Adipocyte (in vitro differentiated cells): ENCODE measurements around the gene PITPNM3.
"Not testable (repeated sequence)": the region's sequence is repeated elsewhere in the genome, so short reads cannot be mapped to it uniquely, and the experiment has no call there.

Experiments
- DNase-seq: peaks from one replicate; pipeline ENCODE4 v3.0.0-alpha.2; 2015; ENCODE audit warnings: low read depth
- H3K27me3 ChIP-seq: replicated peaks from 2 replicates; pipeline ENCODE4 v1.7.0; 2013; ENCODE audit warnings: mild to moderate bottlenecking, low read length, moderate library complexity; ENCODE audit not compliant: control insufficient read depth, insufficient read depth
- H3K36me3 ChIP-seq: 2 replicates; pipeline ENCODE4 v1.7.0; 2013; ENCODE audit warnings: low read length, mild to moderate bottlenecking, moderate library complexity; ENCODE audit not compliant: control insufficient read depth, insufficient read depth, severe bottlenecking
- H3K4me1 ChIP-seq: 2 replicates; pipeline ENCODE4 v1.7.0; 2013; ENCODE audit warnings: mild to moderate bottlenecking, low read length, moderate library complexity; ENCODE audit not compliant: control insufficient read depth, insufficient read depth
- H3K4me3 ChIP-seq: 2 replicates; pipeline ENCODE4 v1.7.0; 2013; ENCODE audit warnings: mild to moderate bottlenecking, low read length, moderate library complexity
- H3K9ac ChIP-seq: 2 replicates; pipeline ENCODE4 v1.7.0; 2013; ENCODE audit warnings: mild to moderate bottlenecking, low read length, moderate library complexity
- H3K9me3 ChIP-seq: 2 replicates; pipeline ENCODE4 v1.7.0; 2013; ENCODE audit warnings: mild to moderate bottlenecking, low read length, moderate library complexity; ENCODE audit not compliant: control insufficient read depth

Gene PITPNM3

DNA sequence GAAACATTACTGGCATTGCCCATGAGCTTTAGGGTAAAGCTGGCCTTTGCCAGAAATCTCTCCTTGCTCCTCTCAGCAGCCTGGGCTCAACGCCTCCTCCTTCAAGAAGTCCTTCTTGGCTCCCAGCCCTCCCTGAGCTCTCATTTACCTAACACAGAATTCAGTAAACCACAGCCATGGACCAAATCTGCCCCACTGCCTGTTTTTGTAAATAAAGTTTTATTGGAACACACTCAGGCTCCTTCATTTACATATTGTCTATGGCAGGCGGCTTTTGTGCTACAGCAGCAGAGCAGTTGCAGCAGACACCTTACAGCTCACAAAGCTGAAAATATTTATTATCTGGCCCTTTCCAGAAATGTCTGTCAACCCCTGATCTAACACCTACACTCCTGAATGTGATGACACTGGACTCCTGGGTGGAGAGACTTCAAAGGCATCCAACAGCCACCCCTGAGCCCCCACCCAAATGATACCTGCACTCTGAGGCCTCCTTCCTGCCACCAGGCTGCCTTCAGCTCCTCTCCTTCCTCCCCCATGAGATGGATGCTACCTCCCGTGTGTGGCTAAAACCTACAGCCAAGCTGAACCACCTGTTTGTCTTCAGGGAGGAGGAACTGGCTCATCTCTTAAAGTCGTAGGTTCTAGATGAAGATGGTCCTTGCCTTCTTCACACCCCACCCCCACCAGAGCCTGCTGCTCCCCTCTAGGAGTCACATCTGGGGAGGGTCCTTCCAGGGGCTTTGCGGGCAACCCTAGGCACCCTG lies 70.5 kb downstream of the PITPNM3 start:
- no peak for DNase-seq
- Histone ChIP-seq H3K4me1 (peaks cover 16% of the 10 kb centered on the region), H3K36me3 (no peaks in the 10 kb centered on the region)

GRCh38 chr17:6483507-6483906 lies 72.8 kb downstream of the PITPNM3 start:
- H3K4me1 ChIP-seq, result peaks cover 16% of the 10 kb centered on the region
- no peak overlapping the region for H3K4me3 ChIP-seq
- H3K9me3 ChIP-seq, result no peaks in the 10 kb centered on the region
- no peak for DNase-seq
- H3K27me3 ChIP-seq, result peaks cover 34% of the 10 kb centered on the region
- no peak overlapping the region for H3K9ac ChIP-seq
- no peaks in the 10 kb centered on the region for H3K36me3 ChIP-seq

More for the DNA sequence above, 70.5 kb downstream of the PITPNM3 start:
- H3K4me3 ChIP-seq, result no peak overlapping the region
- H3K9me3 ChIP-seq, result no peaks in the 10 kb centered on the region
- H3K27me3 ChIP-seq, result peaks cover 19% of the 10 kb centered on the region
- H3K9ac ChIP-seq, result no peak overlapping the region

DNA sequence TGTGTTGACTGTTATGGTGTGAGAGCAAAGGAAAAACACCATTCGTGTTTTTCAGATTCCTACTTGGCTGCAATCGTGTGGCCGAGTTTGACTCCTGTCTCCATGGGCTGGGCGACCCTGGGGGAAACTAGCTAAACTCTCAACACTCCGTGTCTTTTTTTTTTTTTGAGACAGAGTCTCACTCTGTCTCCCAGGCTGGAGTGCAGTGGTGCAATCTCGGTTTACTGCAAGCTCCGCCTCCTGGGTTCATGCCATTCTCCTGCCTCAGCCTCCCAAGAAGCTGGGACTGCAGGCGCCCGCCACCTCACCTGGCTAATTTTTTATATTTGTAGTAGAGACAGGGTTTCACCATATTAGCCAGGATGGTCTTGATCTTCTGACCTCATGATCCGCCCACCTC lies 73.6 kb downstream of the PITPNM3 start:
- not testable (repeated sequence) for H3K4me3 ChIP-seq, DNase-seq, H3K9ac ChIP-seq, H3K9me3 ChIP-seq, H3K36me3 ChIP-seq
- Histone ChIP-seq H3K27me3 (peaks cover 34% of the 10 kb centered on the region), H3K4me1 (peaks cover 10% of the 10 kb centered on the region)

- Histone ChIP-seq H3K9me3 (no peaks in the 10 kb centered on the region), H3K4me3 (no peak overlapping the region)
- DNase-seq, result no peak
These were observed 74.3 kb downstream of the PITPNM3 start for GRCh38 chr17:6482105-6482455.

GRCh38 chr17:6480303-6480675 lies 76.1 kb downstream of the PITPNM3 start:
- no peak overlapping the region for H3K4me3 ChIP-seq
- peaks cover 34% of the 10 kb centered on the region for H3K27me3 ChIP-seq
- H3K36me3 ChIP-seq, result no peaks in the 10 kb centered on the region
- H3K9ac ChIP-seq, result no peak overlapping the region
- H3K9me3 ChIP-seq, result no peaks in the 10 kb centered on the region
- DNase-seq, result no peak
- no peaks in the 10 kb centered on the region for H3K4me1 ChIP-seq

More at GRCh38 chr17:6482105-6482455, 74.3 kb downstream of the PITPNM3 start:
- Histone ChIP-seq H3K4me1 (peaks cover 3% of the 10 kb centered on the region), H3K27me3 (peaks cover 34% of the 10 kb centered on the region), H3K36me3 (no peaks in the 10 kb centered on the region), H3K9ac (no peak overlapping the region)

DNA sequence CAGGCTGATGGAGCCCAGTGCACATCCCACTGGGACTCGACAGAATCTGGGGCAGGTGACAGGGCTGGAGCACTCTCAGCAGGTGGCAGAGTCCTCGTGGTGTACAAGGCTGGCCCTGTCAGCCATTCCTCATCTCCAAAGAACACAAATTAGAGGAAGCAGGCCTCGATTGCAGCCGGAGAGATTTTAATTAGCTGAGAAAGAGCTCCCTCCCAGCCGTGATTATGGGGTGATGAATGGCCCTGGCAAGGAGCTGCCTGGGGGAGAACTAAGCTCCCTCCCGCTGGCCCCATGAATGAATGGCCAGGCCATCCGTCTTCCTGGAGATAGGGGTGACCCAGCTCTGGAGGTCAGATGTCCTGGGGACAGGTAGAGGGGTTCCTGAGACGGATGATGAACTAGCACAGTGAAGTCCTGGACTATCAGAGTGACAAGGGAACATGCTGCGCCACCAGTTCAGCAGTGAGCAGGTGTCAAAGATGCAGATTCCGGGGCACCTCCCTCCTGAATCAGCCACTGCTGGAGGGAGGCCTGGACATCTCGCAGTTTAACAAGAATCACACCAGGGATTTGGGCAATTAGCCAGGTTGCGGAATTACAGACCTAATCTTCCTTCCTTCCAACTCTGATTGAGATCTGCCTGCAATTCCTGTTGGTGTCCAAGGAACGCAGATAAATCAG lies 76.6 kb downstream of the PITPNM3 start:
- Histone ChIP-seq H3K4me3 (no peak overlapping the region), H3K9me3 (no peaks in the 10 kb centered on the region), H3K36me3 (no peaks in the 10 kb centered on the region), H3K9ac (no peak overlapping the region), H3K4me1 (no peaks in the 10 kb centered on the region), H3K27me3 (peaks cover 34% of the 10 kb centered on the region)
- no peak for DNase-seq

DNA sequence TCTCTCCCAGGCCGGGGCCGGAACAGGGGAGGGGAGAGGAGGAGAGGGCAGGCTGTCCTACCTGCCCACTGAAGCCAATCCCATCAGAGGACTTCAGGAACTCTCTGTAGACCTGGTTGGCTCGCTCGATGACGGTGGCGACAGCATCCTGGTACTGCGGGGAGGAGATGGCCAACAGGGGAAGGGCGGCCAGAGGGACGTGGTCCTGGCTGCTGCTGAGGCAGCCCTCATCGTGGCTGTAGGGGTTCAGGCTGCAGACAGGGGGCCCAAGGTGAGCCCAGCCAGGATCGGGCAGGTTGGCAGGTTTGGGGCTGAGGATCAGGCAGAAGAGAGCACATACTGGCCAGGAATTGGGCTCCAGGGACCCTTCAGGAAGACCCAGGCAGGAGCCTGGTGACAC lies 77.9 kb downstream of the PITPNM3 start:
- Histone ChIP-seq H3K9me3 (no peaks in the 10 kb centered on the region), H3K27me3 (peaks cover 30% of the 10 kb centered on the region), H3K4me1 (no peaks in the 10 kb centered on the region), H3K4me3 (no peak overlapping the region), H3K36me3 (no peaks in the 10 kb centered on the region), H3K9ac (no peak overlapping the region)
- DNase-seq, result no peak

- Histone ChIP-seq H3K27me3 (peaks cover 30% of the 10 kb centered on the region), H3K4me1 (no peaks in the 10 kb centered on the region), H3K36me3 (no peaks in the 10 kb centered on the region), H3K9ac (no peak overlapping the region), H3K4me3 (no peak overlapping the region), H3K9me3 (no peaks in the 10 kb centered on the region)
- DNase-seq, result no peak
These were observed 78.4 kb downstream of the PITPNM3 start for GRCh38 chr17:6477831-6478383.

- H3K9me3 ChIP-seq, result no peaks in the 10 kb centered on the region
- peaks cover 22% of the 10 kb centered on the region for H3K27me3 ChIP-seq
- no peak overlapping the region for H3K9ac ChIP-seq
- H3K4me1 ChIP-seq, result peaks cover 3% of the 10 kb centered on the region
- DNase-seq, result no peak
- H3K36me3 ChIP-seq, result no peaks in the 10 kb centered on the region
- no peak overlapping the region for H3K4me3 ChIP-seq
These were observed 79.6 kb downstream of the PITPNM3 start for GRCh38 chr17:6476810-6477179.

DNA sequence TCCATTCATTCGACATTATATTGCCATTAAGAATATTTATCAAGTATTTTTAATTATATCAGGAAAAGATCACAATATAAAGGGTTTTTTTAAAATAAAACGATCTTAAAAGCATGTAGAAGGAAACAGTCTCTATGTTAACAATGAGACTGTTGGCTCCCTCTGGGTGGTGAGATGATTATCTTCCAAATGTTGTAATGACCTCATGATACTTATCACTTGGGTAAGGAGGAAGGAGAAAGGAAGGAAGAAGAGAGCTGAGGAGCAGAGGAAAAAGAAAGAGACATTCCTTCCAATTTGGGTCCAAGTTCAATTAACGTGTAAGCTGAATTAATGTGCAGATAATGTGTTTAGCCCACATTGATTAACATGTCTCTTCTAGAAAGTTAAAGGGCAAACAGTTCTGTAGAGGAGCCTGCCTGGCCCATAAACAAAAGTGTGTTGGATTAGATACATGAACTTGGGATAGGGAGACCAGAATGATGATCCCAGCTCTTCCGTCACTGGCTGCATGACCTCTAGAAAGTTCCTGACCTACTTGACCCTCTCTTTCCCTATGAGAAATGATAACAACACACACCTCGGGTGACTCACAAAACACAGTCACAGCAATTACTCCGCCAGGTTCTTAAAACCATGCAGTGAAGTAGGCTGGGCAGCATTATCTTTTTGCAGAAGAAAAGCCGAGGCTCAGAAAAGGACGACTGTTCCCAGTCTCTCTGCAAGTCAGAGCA lies 80.1 kb downstream of the PITPNM3 start:
- no peaks in the 10 kb centered on the region for H3K9me3 ChIP-seq
- H3K4me3 ChIP-seq, result no peak overlapping the region
- peaks cover 9% of the 10 kb centered on the region for H3K4me1 ChIP-seq
- no peak overlapping the region for H3K9ac ChIP-seq
- H3K36me3 ChIP-seq, result no peaks in the 10 kb centered on the region
- no peak for DNase-seq
- H3K27me3 ChIP-seq, result peaks cover 19% of the 10 kb centered on the region

- H3K36me3 ChIP-seq, result no peaks in the 10 kb centered on the region
- no peaks in the 10 kb centered on the region for H3K9me3 ChIP-seq
- peaks cover 10% of the 10 kb centered on the region for H3K4me1 ChIP-seq
- DNase-seq, result no peak
- H3K27me3 ChIP-seq, result peaks cover 12% of the 10 kb centered on the region
- no peak overlapping the region for H3K4me3 ChIP-seq
- no peak overlapping the region for H3K9ac ChIP-seq
These were observed 80.9 kb downstream of the PITPNM3 start for GRCh38 chr17:6475411-6475810.
